HG03280 (cell line): ENCODE data around the gene CLDN22.

Experiments
- ATAC-seq: cut with Tn5 transposase; IDR thresholded peaks from one replicate; pipeline ENCODE4 v1.9.1; 2021; ENCODE audit warnings: mild to moderate bottlenecking, moderate library complexity; ENCODE audit not compliant: unreplicated experiment

CLDN22 gene

GRCh38 chr4:183320211-183321059 lies at the start of gene CLDN22:
Gene CLDN22, minus strand, starts transcription at chr4:183320276. Its CDS starts 58 bp downstream, at chr4:183320218.
- no peak for ATAC-seq

DNA sequence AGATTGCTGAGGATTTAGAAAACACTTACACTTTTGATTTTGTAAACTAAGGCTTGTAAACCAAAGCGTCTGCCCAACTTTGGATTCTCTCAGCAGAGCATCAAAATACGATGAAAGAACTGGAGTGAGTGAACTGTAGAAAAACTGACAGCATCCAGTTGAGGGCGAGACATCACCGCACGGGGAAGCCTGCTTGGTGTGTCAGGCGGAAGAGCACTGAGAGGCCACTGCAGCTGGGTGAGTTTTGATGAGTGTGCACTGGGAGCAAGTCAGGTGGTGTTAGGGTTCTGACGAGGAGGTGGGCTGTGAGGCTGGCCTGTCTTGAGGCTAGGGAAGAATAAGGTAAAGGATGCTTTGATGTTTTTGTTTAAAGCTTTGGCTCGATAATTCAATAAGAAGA lies 49.0 kb upstream of the CLDN22 start:
- ATAC-seq = no peak

DNA sequence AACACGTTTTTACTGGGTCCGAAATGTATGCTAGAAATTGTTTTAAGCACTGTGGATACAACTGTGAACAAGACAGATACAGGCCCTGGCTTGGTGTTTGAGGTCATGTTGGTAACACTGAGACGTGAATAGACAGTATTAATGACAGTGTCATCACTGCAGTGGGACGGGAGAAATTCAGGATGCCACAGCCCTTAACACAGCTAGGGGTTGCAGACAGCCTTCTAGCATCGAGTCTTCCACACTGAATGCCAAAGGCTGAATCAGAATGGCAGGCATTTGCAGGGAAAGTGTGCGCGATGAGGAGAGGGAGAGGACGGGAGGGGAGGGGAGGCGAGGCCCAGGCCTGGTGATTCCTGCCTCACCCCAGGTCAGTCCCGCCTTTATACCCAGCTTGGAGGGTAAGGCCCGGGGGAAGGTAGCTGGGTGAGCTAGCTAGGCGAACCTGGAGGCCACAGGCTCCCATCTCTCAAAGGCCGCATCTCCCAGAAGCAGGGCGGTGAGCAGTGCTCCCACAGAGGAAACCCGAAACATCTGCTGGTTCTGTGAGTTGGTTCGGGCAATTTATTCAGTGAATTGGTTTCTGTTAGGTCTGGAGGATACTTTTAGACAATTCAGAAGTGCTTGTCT lies 46.2 kb upstream of the CLDN22 start:
- no peak for ATAC-seq

DNA sequence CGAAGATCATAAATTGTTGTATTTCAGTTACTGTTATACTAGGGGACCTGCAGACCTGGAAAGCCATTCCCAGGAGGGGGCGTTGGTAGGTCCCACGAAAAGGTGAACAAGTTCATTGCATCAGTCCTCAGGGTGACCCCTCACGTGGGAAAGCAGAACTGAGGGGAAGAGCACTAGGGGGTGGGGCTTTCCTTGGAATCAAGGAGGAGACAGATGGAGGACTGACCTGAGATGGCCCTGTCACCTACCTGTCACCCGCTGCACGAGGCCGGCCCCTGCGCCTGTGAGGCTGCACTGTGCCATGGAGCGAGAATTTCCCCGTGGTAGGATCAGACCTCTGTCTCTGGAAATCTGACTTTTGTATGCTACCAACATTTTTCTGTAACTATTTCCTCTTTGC lies 43.9 kb upstream of the CLDN22 start:
- no peak for ATAC-seq

GRCh38 chr4:183362916-183363542 lies 43.0 kb upstream of the CLDN22 start:
- no peak for ATAC-seq

DNA sequence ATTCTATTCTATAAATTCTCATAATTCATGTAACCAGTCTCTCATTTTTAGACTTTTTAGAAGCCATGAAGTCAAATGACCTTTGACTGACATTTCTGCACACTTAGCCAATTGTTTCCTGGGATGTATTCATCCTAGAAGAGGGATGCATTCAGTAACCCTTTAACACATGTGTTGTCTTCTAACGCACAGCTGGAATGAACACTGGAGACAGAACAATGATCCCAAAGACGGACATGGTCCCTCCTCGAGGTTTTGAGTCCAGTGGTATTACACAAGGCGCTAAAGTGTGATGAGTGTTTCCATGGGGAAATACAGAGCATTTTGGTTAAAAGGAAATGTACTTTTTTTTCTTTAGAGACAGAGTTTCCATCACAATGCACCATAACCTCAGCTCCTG lies 42.0 kb upstream of the CLDN22 start:
- ATAC-seq = no peak

DNA sequence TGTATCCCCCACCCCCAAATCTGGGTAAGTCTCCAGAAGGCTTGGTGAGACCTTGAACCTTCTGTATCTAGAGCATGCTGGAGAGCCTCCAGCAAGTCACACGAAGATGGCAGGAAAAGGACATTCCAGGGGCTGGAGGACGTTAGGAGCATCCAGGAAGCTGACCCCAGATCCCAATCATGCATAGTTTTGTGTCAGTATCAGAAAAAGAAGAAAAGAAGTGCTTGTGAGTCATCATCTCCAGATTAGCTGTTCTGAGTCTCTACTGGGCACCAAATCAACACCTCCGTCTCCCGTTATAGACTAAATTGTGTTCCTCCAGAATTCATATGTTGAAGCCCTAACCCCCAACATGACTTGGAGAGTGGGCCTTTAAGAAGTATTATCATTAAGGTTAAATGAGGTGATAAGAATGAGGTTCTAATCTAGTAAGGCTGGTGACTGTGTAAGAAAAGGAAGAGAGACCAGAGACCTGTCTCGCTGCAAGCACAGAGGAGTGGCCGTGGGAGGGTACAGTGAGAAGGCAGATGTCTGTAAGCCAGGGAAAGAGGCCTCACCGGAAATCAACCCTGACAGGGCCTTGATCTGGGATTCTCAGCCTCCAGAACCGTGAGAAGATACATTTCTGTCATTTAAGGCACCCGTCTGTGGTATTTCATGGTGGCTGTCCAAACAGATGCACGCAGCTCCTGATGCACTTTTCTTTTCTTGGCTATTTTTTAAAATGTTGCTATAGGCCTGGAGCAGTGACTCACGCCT lies 40.3 kb upstream of the CLDN22 start:
- ATAC-seq = no peak

DNA sequence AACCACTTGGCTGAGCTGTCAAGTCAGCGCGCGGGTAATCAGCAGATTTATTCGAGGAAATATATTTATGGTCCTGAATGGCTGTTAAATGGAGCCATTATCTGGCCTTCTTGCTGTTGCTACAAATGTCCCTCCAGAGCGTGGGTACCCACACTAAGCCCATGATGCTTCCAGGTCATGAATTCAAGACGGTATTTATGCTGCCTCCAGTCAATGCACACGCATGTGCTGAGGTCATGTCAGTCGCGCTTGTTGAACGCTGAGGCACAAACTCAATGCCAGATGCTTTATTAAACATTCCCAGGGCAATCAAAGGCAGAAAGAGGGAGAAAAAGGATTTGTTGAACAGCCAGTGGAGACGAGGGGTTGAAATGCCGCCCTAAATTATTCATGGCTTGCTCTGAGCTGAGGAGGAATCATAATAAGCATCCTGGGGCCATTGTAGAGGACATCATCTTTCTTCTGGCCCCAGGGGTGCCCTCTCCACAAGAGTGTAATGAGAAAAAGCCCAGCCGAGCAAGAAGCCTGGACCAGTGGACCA lies 38.2 kb upstream of the CLDN22 start:
- ATAC-seq = no peak

DNA sequence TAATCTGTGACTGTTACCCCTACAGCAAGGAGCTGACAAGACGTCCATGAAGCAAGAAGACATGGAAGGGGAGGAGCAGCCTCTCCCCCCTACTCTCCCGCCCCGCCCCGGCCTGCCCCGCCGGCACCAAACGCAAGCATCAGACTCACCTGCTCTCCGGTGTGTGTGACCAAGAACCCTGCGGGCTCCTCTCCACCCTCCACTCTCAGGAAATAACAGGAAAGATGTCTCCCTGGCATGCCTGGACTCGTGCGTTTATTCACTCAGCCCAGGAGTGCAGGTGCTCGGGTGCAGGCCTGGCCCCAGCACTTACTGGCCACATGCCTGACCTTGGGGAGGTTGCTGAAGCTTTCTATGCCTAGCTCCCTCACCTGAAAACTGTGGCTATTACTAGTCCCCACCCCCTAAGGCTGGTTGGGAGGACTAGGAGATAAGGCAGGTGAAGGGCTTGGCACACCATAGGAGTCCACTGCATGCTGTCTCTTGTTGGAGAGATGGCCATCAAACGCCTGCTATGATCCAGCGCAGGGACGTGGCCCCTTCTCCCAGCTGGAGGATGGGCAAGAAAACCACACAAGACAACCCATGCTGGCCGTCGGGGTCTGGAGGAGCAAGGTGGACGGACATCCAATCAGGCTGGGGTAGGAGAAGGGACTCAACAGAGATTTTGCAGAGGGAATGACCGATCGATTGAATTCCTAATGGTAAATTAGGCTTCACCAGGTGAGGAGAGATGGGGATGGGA lies 37.0 kb upstream of the CLDN22 start:
- ATAC-seq = no peak

GRCh38 chr4:183356173-183356830 lies 36.2 kb upstream of the CLDN22 start:
- ATAC-seq = no peak

DNA sequence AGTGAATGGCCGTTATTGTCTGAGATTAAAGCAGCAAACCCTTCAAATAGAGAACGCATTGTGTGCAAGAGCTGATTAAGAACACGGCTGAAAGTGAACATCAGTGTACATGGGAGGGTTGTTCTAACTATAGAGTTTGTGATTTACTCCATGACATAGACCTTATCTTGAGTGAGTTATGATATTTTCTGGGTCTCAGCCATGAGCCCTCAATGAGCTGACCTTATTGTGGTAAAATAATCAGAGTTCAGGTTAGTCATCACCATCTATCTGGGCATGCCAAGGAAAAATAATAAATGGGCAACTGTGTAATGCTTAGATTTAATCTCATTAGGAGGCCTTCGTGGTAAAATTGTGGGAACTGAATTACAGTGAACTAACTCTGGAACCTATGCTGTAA lies 35.3 kb upstream of the CLDN22 start:
- ATAC-seq = no peak

- ATAC-seq = no peak
Measured at GRCh38 chr4:183354219-183354618, 34.1 kb upstream of the CLDN22 start.

- ATAC-seq = no peak
Measured at GRCh38 chr4:183353557-183353956, 33.5 kb upstream of the CLDN22 start.

GRCh38 chr4:183352546-183352945 lies 32.5 kb upstream of the CLDN22 start:
- ATAC-seq = no peak

- ATAC-seq = no peak
Measured at GRCh38 chr4:183350317-183351071, 30.4 kb upstream of the CLDN22 start.

DNA sequence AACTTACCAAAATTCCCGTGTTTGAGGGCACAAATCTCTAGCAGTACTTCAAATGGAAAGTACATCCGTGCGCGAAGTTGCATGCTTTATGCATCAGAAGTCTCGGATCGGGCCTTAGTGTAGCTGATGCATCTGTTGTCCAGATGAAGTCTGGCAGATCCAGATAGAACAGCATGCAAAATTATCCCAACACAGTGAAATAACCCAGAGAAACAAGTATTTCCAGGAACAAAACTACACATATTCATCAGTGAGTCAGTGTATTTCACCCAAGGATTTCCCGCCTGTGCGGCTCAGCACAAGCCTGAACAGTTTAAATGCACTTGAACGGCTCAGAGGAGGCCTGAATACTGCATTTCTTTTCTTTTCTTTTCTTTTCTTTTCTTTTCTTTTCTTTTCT lies 29.6 kb upstream of the CLDN22 start:
- no peak for ATAC-seq

- no peak for ATAC-seq
Measured at GRCh38 chr4:183348706-183349659, 28.9 kb upstream of the CLDN22 start.

GRCh38 chr4:183348136-183348535 lies 28.1 kb upstream of the CLDN22 start:
- ATAC-seq = no peak
